AG04449 (cell line): ENCODE measurements around the gene CSAG3.
"Not testable (repeated sequence)": the region's sequence is repeated elsewhere in the genome, so short reads cannot be mapped to it uniquely, and the experiment has no call there.

ENCODE experiments used
- CTCF ChIA-PET: fragments of 350-600 bp; formaldehyde crosslinking; extraction: SDS; loops from one replicate; lab custom pipeline; 2021; ENCODE audit warnings: antibody characterized with exemption; lab: Yijun Ruan, JAX
- POLR2A ChIA-PET: fragments of 400-600, 350-600 bp; formaldehyde crosslinking; extraction: SDS; loops from one replicate; lab custom pipeline; 2020; ENCODE audit warnings: antibody characterized with exemption, inconsistent platforms; lab: Yijun Ruan, JAX
- DNase-seq: peaks from one replicate; pipeline ENCODE4 v3.0.0-alpha.2; 2010; ENCODE audit warnings: low read depth, low spot score
- H3K4me3 ChIP-seq: 2 replicates; pipeline ENCODE4 v1.5.1; 2011; ENCODE audit warnings: low read depth, mild to moderate bottlenecking, control low read depth, low read length
- CTCF ChIP-seq: IDR thresholded peaks from one replicate; pipeline ENCODE4 v1.5.1; 2011; ENCODE audit warnings: mild to moderate bottlenecking, moderate library complexity, low read length, control low read depth, inconsistent platforms; ENCODE audit not compliant: insufficient read depth; ENCODE audit errors: missing control alignments

Gene CSAG3

GRCh38 chrX:152758918-152759317 lies at the start of gene CSAG3:
TSS of gene CSAG3 (plus strand) at chrX:152759218.
- POLR2A ChIA-PET, H3K4me3 ChIP-seq, DNase-seq, CTCF ChIA-PET: not testable (repeated sequence)

GRCh38 chrX:152713195-152713594 lies 45.8 kb upstream of the CSAG3 start:
- DNase-seq, POLR2A ChIA-PET: not testable (repeated sequence)

GRCh38 chrX:152713815-152714787 lies 44.9 kb upstream of the CSAG3 start, which contains the start of gene MAGEA2B:
TSS of gene MAGEA2B (plus strand) at chrX:152714628. CDS start at chrX:152717107, 2,479 bp downstream.
- CTCF ChIA-PET, DNase-seq, POLR2A ChIA-PET, H3K4me3 ChIP-seq: not testable (repeated sequence)

More at GRCh38 chrX:152713195-152713594, 45.8 kb upstream of the CSAG3 start:
- CTCF ChIA-PET, H3K4me3 ChIP-seq: not testable (repeated sequence)

- DNase-seq: no peak
- H3K4me3 ChIP-seq: no peak overlapping the region
- ChIA-PET POLR2A (no interaction called here), CTCF (no interaction called here)
- TF ChIP-seq CTCF: no peak
These were observed 33.6 kb upstream of the CSAG3 start for GRCh38 chrX:152725409-152725808.

- DNase-seq: no peak
- POLR2A ChIA-PET: no interaction called here
- CTCF ChIA-PET: no interaction called here
- no peak within 1 kb of the TSS for H3K4me3 ChIP-seq
- TF ChIP-seq CTCF: no peak
These were observed 25.6 kb upstream of the CSAG3 start, which contains the start of the genes CSAG1 and MAGEA12 for GRCh38 chrX:152733261-152733975. TSS of gene CSAG1 (minus strand) at chrX:152733721. CDS start at chrX:152732460, 1,261 bp downstream. TSS of gene MAGEA12 (plus strand) at chrX:152733757. CDS start at chrX:152736162, 2,405 bp downstream.

- CTCF ChIA-PET, H3K4me3 ChIP-seq, POLR2A ChIA-PET, DNase-seq: not testable (repeated sequence)
These were observed 24.7 kb upstream of the CSAG3 start for GRCh38 chrX:152734143-152734858.

GRCh38 chrX:152735101-152735500 lies 23.9 kb upstream of the CSAG3 start:
- TF ChIP-seq CTCF: no peak
- ChIA-PET POLR2A (no interaction called here), CTCF (no interaction called here)
- no peak overlapping the region for H3K4me3 ChIP-seq
- DNase-seq: no peak
